WTC11 (cell line): Measurements from ENCODE around the gene SHQ1.

ENCODE experiments used
- ATF6 ChIP-seq: sonication (generic); formaldehyde crosslinking; IDR thresholded peaks from 2 replicates; pipeline ENCODE4 v1.8.1; 2023; ENCODE audit warnings: mild to moderate bottlenecking, missing genetic modification reagents
- CREB1 ChIP-seq: sonication (generic); formaldehyde crosslinking; IDR thresholded peaks from 2 replicates; pipeline ENCODE4 v1.8.0; 2023; ENCODE audit warnings: mild to moderate bottlenecking, missing genetic modification reagents
- CTCF ChIP-seq: fragments of 200-600 bp; IDR thresholded peaks from 2 replicates; pipeline ENCODE4 v1.8.0; 2022; ENCODE audit warnings: antibody characterized with exemption
- IRF1 ChIP-seq: sonication (generic); formaldehyde crosslinking; IDR thresholded peaks from 2 replicates; pipeline ENCODE4 v1.8.0; 2023; ENCODE audit warnings: missing genetic modification reagents
- KAT7 ChIP-seq: sonication (generic); formaldehyde crosslinking; IDR thresholded peaks from 2 replicates; pipeline ENCODE4 v1.8.1; 2023; ENCODE audit warnings: missing genetic modification reagents, mild to moderate bottlenecking, borderline replicate concordance
- ZBTB21 ChIP-seq: sonication (generic); formaldehyde crosslinking; IDR thresholded peaks from 2 replicates; pipeline ENCODE4 v1.8.1; 2023; ENCODE audit warnings: mild to moderate bottlenecking, missing genetic modification reagents, borderline replicate concordance
- ZNF121 ChIP-seq: sonication (generic); formaldehyde crosslinking; IDR thresholded peaks from 2 replicates; pipeline ENCODE4 v1.8.0; 2023; ENCODE audit warnings: missing genetic modification reagents
- ZNF138 ChIP-seq: sonication (generic); formaldehyde crosslinking; conservative IDR thresholded peaks from 2 replicates; pipeline ENCODE4 v1.8.1; 2022; ENCODE audit warnings: mild to moderate bottlenecking, moderate library complexity, missing genetic modification reagents
- ZNF263 ChIP-seq: sonication (generic); formaldehyde crosslinking; IDR thresholded peaks from 2 replicates; pipeline ENCODE4 v1.8.1; 2022; ENCODE audit warnings: low read depth, mild to moderate bottlenecking, moderate library complexity, missing genetic modification reagents
- ZNF423 ChIP-seq: fragments of 250-450 bp; sonication (Bioruptor Pico); IDR thresholded peaks from 2 replicates; pipeline ENCODE4 v2.1.2; 2022; ENCODE audit warnings: mild to moderate bottlenecking, moderate library complexity

- TF ChIP-seq CTCF = no peak
- TF ChIP-seq IRF1 (CRISPR knock-in tag) = no peak
- no peak for TF ChIP-seq ZBTB21 (CRISPR knock-in tag)
- TF ChIP-seq ATF6 (CRISPR knock-in tag) = no peak
- TF ChIP-seq ZNF138 = no peak
- TF ChIP-seq ZNF423 (CRISPR knock-in tag) = no peak
- TF ChIP-seq CREB1 (CRISPR knock-in tag) = no peak
- no peak for TF ChIP-seq KAT7 (CRISPR knock-in tag)
- no peak for TF ChIP-seq ZNF263 (CRISPR knock-in tag)
- TF ChIP-seq ZNF121 (CRISPR knock-in tag) = no peak
Measured at GRCh38 chr3:72872183-72872582, 23.9 kb upstream of the SHQ1 start.
